Gastrocnemius medialis (tissue), 4 donors: ENCODE measurements around the gene EXTL1. TPM values are rescaled to one million over a fixed set of nuclear protein-coding genes. Genes with fewer than 3 reads are reported as not detected.

Experiments
- ATAC-seq, 2 donors: fragments of 150-250 bp; one replicate each; pipeline ENCODE4 v1.9.1; 2016
- DNase-seq, 2 donors: peaks; one replicate each; pipeline ENCODE4 v3.0.0-alpha.2; 2019
- H3K27ac ChIP-seq, 4 donors: fragments of 200-600 bp; sonication (generic); 1 replicate in 1 of 4; 2 replicates in 3 of 4; pipeline ENCODE4 v1.5.1; 2016 to 2018; ENCODE audit warnings: mild to moderate bottlenecking in 2 of 4, moderate library complexity in 1 of 4
- H3K27me3 ChIP-seq, 3 donors: fragments of 200-600 bp; sonication (generic) in 2 of 3; 1 replicate in 1 of 3; 2 replicates in 2 of 3; pipeline versions ENCODE4 v1.5.1 to v1.6.0; 2016 to 2019; ENCODE audit warnings: mild to moderate bottlenecking in 1 of 3, moderate library complexity in 1 of 3
- H3K36me3 ChIP-seq, 2 donors: fragments of 200-600 bp; sonication (generic) in 1 of 2; one replicate each; pipeline ENCODE4 v1.5.1; 2017 to 2018
- H3K4me1 ChIP-seq, 2 donors: fragments of 200-600 bp; sonication (generic) in 1 of 2; one replicate each; pipeline ENCODE4 v1.5.1; 2016 to 2017; ENCODE audit warnings: mild to moderate bottlenecking in 2 of 2
- H3K4me3 ChIP-seq, 4 donors: fragments of 200-600 bp; sonication (generic) in 3 of 4; 1 replicate in 1 of 4; 2 replicates in 3 of 4; pipeline ENCODE4 v1.5.1; 2016 to 2019; ENCODE audit warnings: mild to moderate bottlenecking in 2 of 4
- H3K9me3 ChIP-seq, 3 donors: fragments of 200-600 bp; sonication (generic) in 2 of 3; 1 replicate in 1 of 3; 2 replicates in 2 of 3; pipeline ENCODE4 v1.5.1; 2016 to 2019
- CTCF ChIP-seq, 5 experiments: fragments of 450-650 bp in 3 of 5; fragments of 200-600 bp in 2 of 5; sonication (generic) in 2 of 5; IDR thresholded peaks in 4 of 5; conservative IDR thresholded peaks in 1 of 5; 1 replicate in 4 of 5; 2 replicates in 1 of 5; pipeline ENCODE4 v1.5.1; 2016 to 2019; ENCODE audit warnings: antibody characterized with exemption in 5 of 5, mild to moderate bottlenecking in 3 of 5, moderate library complexity in 3 of 5
- POLR2A ChIP-seq, 2 donors: fragments of 450-650 bp; IDR thresholded peaks; one replicate each; pipeline ENCODE4 v1.6.1; 2017; ENCODE audit warnings: antibody characterized with exemption in 2 of 2, mild to moderate bottlenecking in 2 of 2, moderate library complexity in 2 of 2
- in situ Hi-C, 4 donors: fragments of 200-750 bp; cut with MboI; loops; one replicate each; pipeline versions ENCODE4 v1.15.0 to v1.8.0; 2017; ENCODE audit warnings: low sequenced_read_pairs in 4 of 4
- intact Hi-C: fragments of 100-400 bp; cut with DNase I; formaldehyde crosslinking; loops from one replicate; pipeline ENCODE4 v1.15.1; 2023; ENCODE audit warnings: low total_unique reads
- total RNA-seq, 4 donors: library from RNA; depleted of rRNA; stranded (reverse); fragments of >200 nt; gene quantifications; one replicate each; pipeline versions ENCODE4 v1.1.0 to v1.2.3, GENCODE V29; 2016

The EXTL1 gene
- total RNA-seq, 4 donors from 2014 or later: 0.33 to 0.95 TPM; not detected in 2

GRCh38 chr1:26015358-26015757, 6.2 kb upstream of the EXTL1 start:
- Histone ChIP-seq H3K36me3 (no peaks in the 10 kb centered on the region), H3K27ac (no peak overlapping the region), H3K9me3 (no peaks in the 10 kb centered on the region), H3K27me3 (no peaks in the 10 kb centered on the region), H3K4me1 (peaks cover 4 to 15% of the 10 kb centered on the region in 2 donors), H3K4me3 (no peak overlapping the region)
- DNase-seq: no peak
- TF ChIP-seq CTCF (IDR thresholded peaks at IDR 0.05 in 4 of 5, conservative IDR thresholded peaks at IDR 0.05 in 1 of 5) (no peak), POLR2A (IDR thresholded peaks at IDR 0.05) (no peak)
- in situ Hi-C loops (no loop called here), intact Hi-C loops (no loop called here)
- ATAC-seq: no peak

GRCh38 chr1:26016258-26016952, 5.2 kb upstream of the EXTL1 start:
- Histone ChIP-seq H3K36me3 (no peaks in the 10 kb centered on the region), H3K9me3 (no peaks in the 10 kb centered on the region), H3K27me3 (no peaks in the 10 kb centered on the region), H3K4me1 (peaks cover 7 to 25% of the 10 kb centered on the region in 2 donors), H3K4me3 (no peak overlapping the region), H3K27ac (no peak overlapping the region)
- DNase-seq (no peak), ATAC-seq (no peak)
- intact Hi-C loops (no loop called here), in situ Hi-C loops (no loop called here)
- TF ChIP-seq CTCF (IDR thresholded peaks at IDR 0.05 in 4 of 5, conservative IDR thresholded peaks at IDR 0.05 in 1 of 5) (no peak), POLR2A (IDR thresholded peaks at IDR 0.05) (no peak)

GRCh38 chr1:26016953-26017545, 4.5 kb upstream of the EXTL1 start:
- ATAC-seq (no peak), DNase-seq (no peak)
- intact Hi-C loops (no loop called here), in situ Hi-C loops (no loop called here)
- Histone ChIP-seq H3K4me1 (peaks cover 13 to 32% of the 10 kb centered on the region in 2 donors), H3K27me3 (no peaks in the 10 kb centered on the region), H3K27ac (peak overlapping the region in 2 of 4 donors; percentile 14 to 40), H3K9me3 (no peaks in the 10 kb centered on the region), H3K4me3 (no peak overlapping the region), H3K36me3 (no peaks in the 10 kb centered on the region)
- TF ChIP-seq CTCF (IDR thresholded peaks at IDR 0.05 in 4 of 5, conservative IDR thresholded peaks at IDR 0.05 in 1 of 5) (no peak), POLR2A (IDR thresholded peaks at IDR 0.05) (no peak)

- in situ Hi-C loops (no loop called here), intact Hi-C loops (no loop called here)
- no peaks in the 10 kb centered on the region for H3K36me3 ChIP-seq
- H3K4me1 ChIP-seq: peaks cover 16 to 37% of the 10 kb centered on the region in 2 donors
- no peaks in the 10 kb centered on the region for H3K9me3 ChIP-seq
- ATAC-seq (no peak), DNase-seq (no peak)
- H3K4me3 ChIP-seq: no peak overlapping the region
- no peaks in the 10 kb centered on the region for H3K27me3 ChIP-seq
- no peak for TF ChIP-seq CTCF (IDR thresholded peaks at IDR 0.05 in 4 of 5, conservative IDR thresholded peaks at IDR 0.05 in 1 of 5)
- peak overlapping the region in 2 of 4 donors; percentile 14 to 40 for H3K27ac ChIP-seq
Observed at GRCh38 chr1:26017606-26018005, 4.0 kb upstream of the EXTL1 start.
